ENCODE results near the gene MFSD2A.
"Not testable (repeated sequence)": the region's sequence is repeated elsewhere in the genome, so short reads cannot be mapped to it uniquely, and the experiment has no call there.

The MFSD2A gene

DNA sequence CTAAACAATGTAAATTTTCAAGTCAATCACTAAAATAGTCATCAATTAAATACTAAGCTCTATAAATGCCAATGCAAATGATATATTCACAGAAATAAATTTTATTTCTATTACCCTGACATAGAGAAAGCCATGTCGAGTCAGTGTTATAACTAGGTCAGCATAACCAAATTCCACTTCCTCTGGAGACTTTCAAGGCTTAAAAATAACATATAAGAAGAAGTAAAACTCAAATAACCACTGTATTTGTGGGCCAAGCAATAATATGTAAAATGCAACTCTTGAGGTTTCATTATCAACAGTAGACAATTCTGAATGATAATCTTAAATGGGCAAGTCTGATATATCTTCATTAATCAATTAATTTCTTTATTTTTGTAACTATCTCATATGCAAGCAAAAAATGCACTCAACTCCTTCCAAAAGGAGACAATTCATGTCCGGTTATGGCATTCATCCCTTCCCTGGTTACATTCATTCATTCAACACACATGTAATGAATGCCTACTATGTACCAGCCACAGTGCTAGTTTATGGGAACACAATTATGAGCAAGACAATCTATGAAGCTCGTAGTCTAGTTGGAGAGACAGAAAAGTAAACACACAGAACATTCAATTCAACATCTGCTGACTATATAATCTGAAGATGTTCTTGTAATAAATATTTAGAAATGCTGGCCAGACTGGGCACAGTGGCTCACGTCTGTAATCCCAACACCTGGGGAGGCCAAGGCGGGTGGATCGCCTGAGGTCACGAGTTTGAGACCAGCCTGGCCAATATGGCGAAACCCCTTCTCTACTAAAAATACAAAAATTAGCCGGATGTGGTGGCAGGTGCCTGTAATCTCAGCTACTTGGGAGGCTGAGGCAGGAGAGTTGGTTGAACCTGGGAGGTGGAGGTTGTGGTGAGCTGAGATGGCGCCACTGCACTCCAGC lies 48.5 kb downstream of the MFSD2A start:
- Histone ChIP-seq H3K9me3 (ENCODE audit: control insufficient read depth, low read length) (no peaks in the 10 kb centered on the region), H3K4me1 (ENCODE audit: control insufficient read depth, insufficient read depth, low read length, poor library complexity, severe bottlenecking) (peaks cover 3% of the 10 kb centered on the region), H3K27ac (ENCODE audit: low read depth, low read length, severe bottlenecking) (no peak overlapping the region), H3K4me3 (ENCODE audit: extremely low read depth, insufficient read depth, low read length, poor library complexity, severe bottlenecking) (no peak overlapping the region), H3K36me3 (ENCODE audit: control insufficient read depth, insufficient read depth, low read length) (no peaks in the 10 kb centered on the region)
- WGBS, 2 experiments (ENCODE audit: insufficient coverage in 2 of 2), result 93 to 94% methylated on average over 2 to 3 of the region's 10 CpGs

DNA sequence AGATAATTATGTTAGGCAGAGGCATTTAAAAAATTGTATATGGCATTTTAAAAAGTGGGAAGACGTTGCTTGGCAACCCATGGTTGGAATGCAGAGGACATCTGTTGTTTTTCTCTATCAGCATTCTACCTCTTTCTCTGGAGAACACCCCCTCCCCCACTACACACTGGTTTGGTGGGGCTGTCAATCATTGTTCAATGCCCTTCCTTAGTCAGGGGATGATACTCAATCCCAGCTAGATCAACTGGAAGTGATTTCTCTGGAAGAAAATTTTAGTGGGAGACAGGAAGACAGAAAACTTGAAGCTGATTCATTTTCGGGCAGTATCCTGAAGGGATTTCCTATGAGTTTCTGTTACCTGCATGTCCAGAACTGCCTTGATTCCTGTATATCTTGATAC lies 49.9 kb downstream of the MFSD2A start:
- Histone ChIP-seq H3K4me3 (ENCODE audit: extremely low read depth, insufficient read depth, low read length, poor library complexity, severe bottlenecking) (no peak overlapping the region), H3K9me3 (ENCODE audit: control insufficient read depth, low read length) (no peaks in the 10 kb centered on the region), H3K36me3 (ENCODE audit: control insufficient read depth, insufficient read depth, low read length) (no peaks in the 10 kb centered on the region), H3K4me1 (ENCODE audit: control insufficient read depth, insufficient read depth, low read length, poor library complexity, severe bottlenecking) (peaks cover 3% of the 10 kb centered on the region), H3K27ac (ENCODE audit: low read depth, low read length, severe bottlenecking) (no peak overlapping the region)
- WGBS, 2 experiments (ENCODE audit: insufficient coverage in 2 of 2), result 82 to 94% methylated on average over 1 of the region's 2 CpGs

DNA sequence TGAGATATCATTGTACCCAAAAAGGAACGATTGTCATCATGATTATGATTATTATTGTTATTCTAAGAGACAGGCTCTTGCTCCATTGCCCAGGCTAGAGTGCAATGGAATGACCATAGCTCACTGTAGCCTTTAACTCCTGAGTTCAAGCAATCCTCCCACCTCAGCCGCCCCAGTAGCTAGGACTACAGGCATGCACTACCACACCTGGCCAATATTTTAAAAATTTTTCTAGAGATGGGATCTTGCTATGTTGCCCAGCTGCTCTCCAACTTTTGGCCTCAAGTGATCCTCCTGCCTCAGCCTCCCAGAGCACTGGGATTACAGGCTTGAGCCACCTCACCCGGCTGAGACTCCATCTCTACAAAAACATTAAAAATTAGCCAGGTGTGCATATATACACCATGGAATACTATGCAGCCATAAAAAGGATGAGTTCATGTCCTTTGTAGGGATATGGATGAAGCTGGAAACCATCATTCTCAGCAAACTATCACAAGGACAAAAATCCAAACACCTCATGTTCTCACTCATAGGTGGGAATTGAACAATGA lies 52.6 kb downstream of the MFSD2A start:
- H3K4me3 ChIP-seq (ENCODE audit: extremely low read depth, insufficient read depth, low read length, poor library complexity, severe bottlenecking); H3K4me1 ChIP-seq (ENCODE audit: control insufficient read depth, insufficient read depth, low read length, poor library complexity, severe bottlenecking); H3K9me3 ChIP-seq (ENCODE audit: control insufficient read depth, low read length); H3K36me3 ChIP-seq (ENCODE audit: control insufficient read depth, insufficient read depth, low read length); H3K27ac ChIP-seq (ENCODE audit: low read depth, low read length, severe bottlenecking): not testable (repeated sequence)
- WGBS, 2 experiments (ENCODE audit: insufficient coverage in 2 of 2), result 83 to 87% methylated on average over 1 of the region's 3 CpGs

DNA sequence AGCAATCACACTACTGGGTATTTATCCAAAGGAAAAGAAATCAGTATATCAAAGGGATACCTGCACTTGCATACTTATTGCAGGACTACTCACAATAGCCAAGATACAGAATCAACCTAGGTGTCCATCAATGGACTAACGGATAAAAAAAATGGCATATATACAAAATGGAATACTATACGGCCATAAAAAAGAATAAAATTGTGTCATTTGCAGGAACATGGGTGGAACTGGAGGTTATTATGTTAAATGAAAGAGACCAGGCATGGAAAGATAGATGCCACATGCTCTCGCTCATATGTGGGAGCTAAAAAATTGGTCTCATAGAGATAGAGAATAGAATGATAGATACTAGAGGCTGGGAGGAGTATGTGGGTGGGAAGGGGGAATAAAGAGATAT lies 56.3 kb downstream of the MFSD2A start:
- WGBS, 2 experiments (ENCODE audit: insufficient coverage in 2 of 2), result 94 to 96% methylated on average over 2 of the region's 3 CpGs
- peaks cover 6% of the 10 kb centered on the region for H3K4me1 ChIP-seq (ENCODE audit: control insufficient read depth, insufficient read depth, low read length, poor library complexity, severe bottlenecking)
- no peaks in the 10 kb centered on the region for H3K36me3 ChIP-seq (ENCODE audit: control insufficient read depth, insufficient read depth, low read length)
- H3K4me3 ChIP-seq (ENCODE audit: extremely low read depth, insufficient read depth, low read length, poor library complexity, severe bottlenecking), result no peak overlapping the region
- H3K9me3 ChIP-seq (ENCODE audit: control insufficient read depth, low read length), result no peaks in the 10 kb centered on the region
- H3K27ac ChIP-seq (ENCODE audit: low read depth, low read length, severe bottlenecking), result no peak overlapping the region

DNA sequence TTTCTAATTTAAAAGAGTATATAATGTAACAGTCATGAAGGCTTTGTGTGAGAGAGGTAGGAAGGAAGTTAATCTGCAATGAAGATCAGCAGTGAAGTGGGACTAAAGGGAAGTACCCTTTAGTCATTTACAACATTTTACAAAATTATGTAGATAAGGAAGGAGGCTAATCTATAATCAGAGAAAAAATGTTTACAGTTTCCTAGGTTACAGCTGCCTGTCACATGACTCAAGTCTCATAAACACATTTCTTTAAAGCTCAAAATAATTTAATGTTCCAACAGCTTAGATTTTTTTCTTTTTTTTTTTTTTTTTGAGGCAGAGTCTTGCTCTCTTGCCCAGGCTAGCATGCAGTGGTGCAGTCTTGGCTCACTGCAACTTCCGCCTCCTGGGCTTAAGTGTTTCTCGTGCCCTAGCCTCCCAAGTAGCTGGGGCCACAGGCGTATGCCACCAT lies 59.3 kb downstream of the MFSD2A start:
- H3K36me3 ChIP-seq (ENCODE audit: control insufficient read depth, insufficient read depth, low read length), result no peaks in the 10 kb centered on the region
- 94 to 96% methylated on average over 3 of the region's 3 CpGs for WGBS, 2 experiments (ENCODE audit: insufficient coverage in 2 of 2)
- H3K4me3 ChIP-seq (ENCODE audit: extremely low read depth, insufficient read depth, low read length, poor library complexity, severe bottlenecking), result no peak overlapping the region
- H3K4me1 ChIP-seq (ENCODE audit: control insufficient read depth, insufficient read depth, low read length, poor library complexity, severe bottlenecking), result peaks cover 6% of the 10 kb centered on the region
- H3K9me3 ChIP-seq (ENCODE audit: control insufficient read depth, low read length), result peaks cover 3% of the 10 kb centered on the region
- no peak overlapping the region for H3K27ac ChIP-seq (ENCODE audit: low read depth, low read length, severe bottlenecking)

DNA sequence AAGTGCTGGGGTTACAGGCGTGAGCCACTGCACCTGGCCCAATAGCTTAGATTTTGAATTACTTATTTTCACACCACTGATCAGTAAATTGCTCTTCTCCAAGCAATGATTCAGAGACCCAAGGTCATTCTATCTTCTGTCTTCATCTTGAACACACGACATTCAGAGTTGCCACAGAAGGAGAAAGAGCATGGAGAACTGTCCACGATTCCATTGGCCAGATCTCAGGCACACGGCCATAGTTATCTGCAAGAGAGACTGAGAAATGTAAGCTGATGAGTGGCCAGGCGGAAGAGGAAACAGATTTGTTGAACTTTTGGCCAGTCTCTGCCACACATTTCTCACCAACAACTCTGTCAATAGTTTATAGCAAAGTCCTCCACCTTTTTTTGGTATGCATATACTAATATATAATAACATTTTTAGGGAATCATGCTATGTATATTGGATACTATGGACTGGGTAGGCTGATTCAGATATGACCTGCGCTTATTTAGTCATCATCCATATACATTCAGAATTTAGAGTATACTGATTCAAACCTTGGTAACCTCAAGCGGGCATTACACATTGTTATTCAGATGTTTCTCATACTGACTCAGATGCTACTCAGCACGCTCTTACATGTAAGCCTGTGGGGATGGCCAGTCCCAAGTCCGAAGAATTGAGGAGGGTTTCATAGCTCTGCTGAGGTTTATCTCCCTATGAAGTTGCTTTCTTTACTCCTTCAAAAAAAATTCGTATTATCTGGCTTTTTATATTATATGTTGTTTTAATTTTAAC lies 60.1 kb downstream of the MFSD2A start:
- H3K36me3 ChIP-seq (ENCODE audit: control insufficient read depth, insufficient read depth, low read length), result no peaks in the 10 kb centered on the region
- peaks cover 6% of the 10 kb centered on the region for H3K4me1 ChIP-seq (ENCODE audit: control insufficient read depth, insufficient read depth, low read length, poor library complexity, severe bottlenecking)
- no peak overlapping the region for H3K27ac ChIP-seq (ENCODE audit: low read depth, low read length, severe bottlenecking)
- H3K9me3 ChIP-seq (ENCODE audit: control insufficient read depth, low read length), result peaks cover 3% of the 10 kb centered on the region
- 80 to 90% methylated on average over 3 to 4 of the region's 10 CpGs for WGBS, 2 experiments (ENCODE audit: insufficient coverage in 2 of 2)
- H3K4me3 ChIP-seq (ENCODE audit: extremely low read depth, insufficient read depth, low read length, poor library complexity, severe bottlenecking), result no peak overlapping the region

DNA sequence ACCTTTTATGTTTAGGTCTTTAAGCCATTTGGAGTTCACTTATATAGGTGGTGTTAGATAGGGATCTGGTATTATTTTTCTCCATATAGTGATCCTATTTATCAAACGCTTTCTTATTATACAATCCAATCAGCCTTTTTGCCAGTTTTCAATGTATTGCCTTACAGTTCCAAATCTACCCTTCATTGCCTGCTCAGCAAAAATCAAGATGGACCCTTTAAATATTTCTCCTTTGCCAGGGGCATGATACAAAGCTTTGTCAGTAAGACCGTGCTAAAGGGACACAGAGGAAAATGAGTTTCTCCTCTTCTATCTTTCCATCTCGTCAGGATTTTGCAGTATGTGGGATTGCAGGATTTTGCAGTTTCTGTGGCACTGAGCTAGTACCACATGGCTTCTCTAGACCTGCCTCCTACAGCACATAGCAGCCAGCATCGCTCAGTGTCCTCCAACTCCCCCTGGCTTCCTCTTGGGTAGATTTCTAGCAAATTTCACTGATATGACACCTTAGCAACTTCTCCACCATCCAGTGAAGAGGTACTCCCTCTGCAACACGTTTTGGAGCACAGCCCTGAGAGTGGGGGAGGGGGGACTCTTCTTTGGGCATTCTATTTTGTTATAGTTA lies 63.1 kb downstream of the MFSD2A start:
- no peaks in the 10 kb centered on the region for H3K36me3 ChIP-seq (ENCODE audit: control insufficient read depth, insufficient read depth, low read length)
- H3K27ac ChIP-seq (ENCODE audit: low read depth, low read length, severe bottlenecking), result no peak overlapping the region
- H3K9me3 ChIP-seq (ENCODE audit: control insufficient read depth, low read length), result peaks cover 3% of the 10 kb centered on the region
- H3K4me3 ChIP-seq (ENCODE audit: extremely low read depth, insufficient read depth, low read length, poor library complexity, severe bottlenecking), result no peak overlapping the region
- H3K4me1 ChIP-seq (ENCODE audit: control insufficient read depth, insufficient read depth, low read length, poor library complexity, severe bottlenecking), result peaks cover 6% of the 10 kb centered on the region
- 88 to 93% methylated on average over 3 to 4 of the region's 5 CpGs for WGBS, 2 experiments (ENCODE audit: insufficient coverage in 2 of 2)

Measured in mesodermal cell (in vitro differentiated cells).